Measurements from ENCODE around the gene ANKRD24. TPM values are rescaled to one million over a fixed set of nuclear protein-coding genes. Genes with fewer than 3 reads are reported as not detected.

ANKRD24 gene
- total RNA-seq, 1 donor from 2014 or later, result not detected

GRCh38 chr19:4174895-4175668 lies 7.4 kb upstream of the ANKRD24 start:
- TF ChIP-seq CTCF (conservative IDR thresholded peaks at IDR 0.05; ENCODE audit: low read depth, low read length), result no peak
- no peak overlapping the region for H3K4me3 ChIP-seq (ENCODE audit: low read depth, low read length)
- DNase-seq (ENCODE audit: low read depth), result no peak

DNA sequence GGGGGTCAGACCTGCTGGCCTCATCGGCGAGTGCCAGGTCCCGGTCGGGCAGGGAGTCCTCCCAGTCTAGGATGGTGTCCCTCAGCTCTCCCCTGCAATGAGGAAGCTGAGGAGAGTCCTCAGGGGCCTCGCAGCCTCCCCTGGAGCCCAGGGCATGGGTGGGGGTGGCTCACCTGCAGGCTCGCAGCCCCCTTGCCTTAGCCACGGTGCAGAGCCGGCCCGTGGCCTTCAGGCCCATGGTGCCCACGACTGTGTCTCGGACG lies 6.9 kb upstream of the ANKRD24 start:
- TF ChIP-seq CTCF (conservative IDR thresholded peaks at IDR 0.05; ENCODE audit: low read depth, low read length), result no peak
- DNase-seq (ENCODE audit: low read depth), result no peak
- no peak overlapping the region for H3K4me3 ChIP-seq (ENCODE audit: low read depth, low read length)

DNA sequence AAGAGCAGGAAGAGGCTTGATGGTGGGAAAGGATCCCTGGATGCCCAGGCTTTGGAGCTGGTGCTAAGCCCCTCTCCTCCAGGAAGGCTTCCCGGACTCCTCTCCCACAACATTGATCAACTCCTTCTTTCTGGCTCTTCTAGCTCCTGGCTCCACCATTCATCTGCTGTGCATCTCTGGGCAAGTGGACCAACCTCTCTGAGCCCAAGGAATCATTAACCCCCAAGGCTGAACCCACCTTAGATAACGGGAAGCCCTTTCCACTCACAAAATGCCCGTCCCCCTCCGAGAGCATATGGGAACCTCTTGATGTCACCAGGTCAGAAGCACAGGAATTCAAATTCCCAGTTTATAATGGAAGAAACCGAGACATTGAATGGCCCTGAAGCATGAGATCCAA lies 5.3 kb upstream of the ANKRD24 start:
- no peak overlapping the region for H3K4me3 ChIP-seq (ENCODE audit: low read depth, low read length)
- TF ChIP-seq CTCF (conservative IDR thresholded peaks at IDR 0.05; ENCODE audit: low read depth, low read length), result no peak
- no peak for DNase-seq (ENCODE audit: low read depth)

DNA sequence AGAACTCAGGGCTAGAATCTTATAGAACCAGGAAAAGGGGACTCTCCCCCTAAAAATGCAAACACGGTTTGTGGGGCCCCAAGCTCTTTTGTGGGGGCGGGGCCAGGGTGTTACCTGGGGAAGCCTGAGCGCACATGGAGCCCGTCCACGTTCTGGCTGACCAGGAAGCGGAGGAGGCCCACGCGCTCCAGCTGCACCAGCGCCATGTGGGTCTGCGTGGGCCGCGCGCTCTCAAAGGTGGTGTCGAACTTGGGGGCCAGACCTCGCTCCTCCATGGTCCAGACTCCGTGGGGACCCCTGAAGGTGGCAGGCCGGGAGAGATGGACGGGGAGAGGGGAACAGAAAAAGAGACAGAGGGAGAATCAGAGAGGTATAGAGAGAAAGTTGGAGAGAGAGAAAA lies 3.5 kb upstream of the ANKRD24 start:
- DNase-seq (ENCODE audit: low read depth), result no peak
- H3K4me3 ChIP-seq (ENCODE audit: low read depth, low read length), result no peak overlapping the region
- TF ChIP-seq CTCF (conservative IDR thresholded peaks at IDR 0.05; ENCODE audit: low read depth, low read length), result no peak

- no peak for DNase-seq (ENCODE audit: low read depth)
- TF ChIP-seq CTCF (conservative IDR thresholded peaks at IDR 0.05; ENCODE audit: low read depth, low read length), result no peak
- peak overlapping the region; percentile 100 for H3K4me3 ChIP-seq (ENCODE audit: low read depth, low read length)
These were observed 1.4 kb upstream of the ANKRD24 start for GRCh38 chr19:4181053-4181508.

DNA sequence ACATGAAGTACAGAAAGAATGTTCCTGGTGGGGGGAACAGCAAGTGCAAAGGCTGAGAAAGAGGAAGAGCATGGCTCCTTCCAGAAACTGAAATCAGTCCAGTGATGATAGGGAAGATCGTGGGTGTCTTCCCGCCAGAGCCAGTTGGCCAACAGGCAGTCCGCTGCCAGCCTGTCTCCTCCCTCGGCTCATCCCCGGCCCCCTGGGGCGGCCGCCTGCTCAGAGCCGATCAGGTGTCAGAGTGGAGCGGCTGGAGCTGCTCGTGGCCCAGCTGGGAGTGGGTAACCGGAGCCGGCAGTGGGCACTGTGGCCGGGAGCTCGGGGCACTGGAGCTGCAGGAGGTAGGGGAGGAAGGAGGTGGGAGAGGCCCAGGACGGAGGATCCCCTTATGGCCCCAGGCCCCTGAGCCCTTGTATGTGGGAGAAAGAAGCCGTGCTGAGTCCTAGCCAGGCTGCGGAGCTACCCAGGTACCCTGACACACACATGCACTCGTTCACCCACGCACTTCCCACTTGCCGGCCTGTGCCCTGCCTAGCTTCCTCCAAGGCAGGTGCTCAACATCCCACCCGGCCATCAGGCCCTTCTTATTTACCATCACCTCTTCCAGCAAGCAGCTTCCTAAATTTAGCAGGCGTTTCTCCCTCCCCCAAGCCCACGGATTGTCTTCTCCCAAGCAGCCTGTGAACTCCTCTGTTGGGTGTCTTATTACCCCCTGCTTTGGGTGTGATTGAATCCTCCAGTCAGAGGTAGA lies 1.7 kb downstream of the ANKRD24 start:
- no peak for TF ChIP-seq CTCF (conservative IDR thresholded peaks at IDR 0.05; ENCODE audit: low read depth, low read length)
- no peak for DNase-seq (ENCODE audit: low read depth)
- H3K4me3 ChIP-seq (ENCODE audit: low read depth, low read length), result no peak overlapping the region

Data from epithelial cell of proximal tubule (primary cell).